Astrocyte of the cerebellum (primary cell): ENCODE results near the gene CLCN1.

Experiments used
- DNase-seq: peaks from one replicate; pipeline ENCODE4 v3.0.0-alpha.2; 2011; ENCODE audit warnings: low read depth
- H3K4me3 ChIP-seq: 2 replicates; pipeline ENCODE4 v1.5.1; 2011; ENCODE audit warnings: mild to moderate bottlenecking, low read depth, low read length, moderate library complexity
- in situ Hi-C: cut with HindIII; loops from 2 replicates; pipeline ENCODE4 v1.10.0; 2017; ENCODE audit warnings: low sequenced_read_pairs
- TF ChIP-seq, protein P1 (sequence below): IDR thresholded peaks from 2 replicates; pipeline ENCODE4 v1.5.1; 2012; ENCODE audit warnings: low read length, low read depth, moderate library complexity, mild to moderate bottlenecking; ENCODE audit errors: missing control alignments

CLCN1 gene

DNA sequence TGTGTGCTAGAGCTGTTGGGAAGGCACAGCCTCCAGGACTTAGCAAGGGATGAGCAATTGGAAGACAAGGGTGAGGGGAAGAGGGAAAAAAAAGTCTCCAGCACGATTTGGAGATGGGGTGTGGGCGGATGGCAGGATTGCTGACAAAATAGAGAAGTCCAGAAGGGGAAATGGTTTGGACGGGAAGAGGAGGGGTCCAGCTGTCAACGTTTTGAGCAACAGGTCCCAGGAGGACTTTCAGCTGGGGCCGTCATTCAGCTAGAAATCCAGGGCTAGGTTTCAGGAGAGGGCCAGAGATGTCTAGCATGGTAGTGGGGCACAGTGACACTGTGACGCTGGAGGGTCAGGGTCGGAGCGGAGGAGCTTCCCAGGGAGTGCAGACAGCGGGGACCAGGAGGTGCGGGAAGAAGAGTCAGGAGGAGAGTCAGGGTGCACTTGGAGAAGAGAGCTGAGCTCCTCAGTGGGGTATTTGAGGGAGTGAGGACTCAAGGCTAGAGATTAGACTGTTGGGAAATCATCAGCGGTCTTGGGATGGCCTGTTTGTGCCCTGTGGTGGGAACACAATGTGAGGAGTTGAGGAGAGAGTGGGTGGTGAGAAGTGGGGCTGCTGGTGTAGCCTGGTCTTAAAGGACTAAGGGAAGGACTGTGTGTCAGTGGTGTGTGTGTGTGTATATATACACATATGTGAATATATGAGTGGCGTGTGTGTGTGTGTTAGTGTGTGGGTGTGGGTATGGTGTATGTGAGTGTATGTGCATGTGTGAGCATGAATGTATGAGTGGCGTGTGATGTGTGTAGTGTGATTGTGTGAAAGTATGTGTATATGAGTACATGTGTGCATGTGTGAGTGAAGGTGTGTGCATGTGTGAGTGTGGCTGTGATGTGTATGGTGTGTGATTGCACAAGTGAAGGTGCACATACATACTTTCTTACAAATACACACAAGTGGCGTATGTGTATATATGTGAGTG, 69.0 kb downstream of the CLCN1 start:
- in situ Hi-C loops: no loop called here
- DNase-seq: no peak
- TF ChIP-seq, protein P1, sequence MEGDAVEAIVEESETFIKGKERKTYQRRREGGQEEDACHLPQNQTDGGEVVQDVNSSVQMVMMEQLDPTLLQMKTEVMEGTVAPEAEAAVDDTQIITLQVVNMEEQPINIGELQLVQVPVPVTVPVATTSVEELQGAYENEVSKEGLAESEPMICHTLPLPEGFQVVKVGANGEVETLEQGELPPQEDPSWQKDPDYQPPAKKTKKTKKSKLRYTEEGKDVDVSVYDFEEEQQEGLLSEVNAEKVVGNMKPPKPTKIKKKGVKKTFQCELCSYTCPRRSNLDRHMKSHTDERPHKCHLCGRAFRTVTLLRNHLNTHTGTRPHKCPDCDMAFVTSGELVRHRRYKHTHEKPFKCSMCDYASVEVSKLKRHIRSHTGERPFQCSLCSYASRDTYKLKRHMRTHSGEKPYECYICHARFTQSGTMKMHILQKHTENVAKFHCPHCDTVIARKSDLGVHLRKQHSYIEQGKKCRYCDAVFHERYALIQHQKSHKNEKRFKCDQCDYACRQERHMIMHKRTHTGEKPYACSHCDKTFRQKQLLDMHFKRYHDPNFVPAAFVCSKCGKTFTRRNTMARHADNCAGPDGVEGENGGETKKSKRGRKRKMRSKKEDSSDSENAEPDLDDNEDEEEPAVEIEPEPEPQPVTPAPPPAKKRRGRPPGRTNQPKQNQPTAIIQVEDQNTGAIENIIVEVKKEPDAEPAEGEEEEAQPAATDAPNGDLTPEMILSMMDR: no peak
- peak overlapping the region; percentile 78 for H3K4me3 ChIP-seq

DNA sequence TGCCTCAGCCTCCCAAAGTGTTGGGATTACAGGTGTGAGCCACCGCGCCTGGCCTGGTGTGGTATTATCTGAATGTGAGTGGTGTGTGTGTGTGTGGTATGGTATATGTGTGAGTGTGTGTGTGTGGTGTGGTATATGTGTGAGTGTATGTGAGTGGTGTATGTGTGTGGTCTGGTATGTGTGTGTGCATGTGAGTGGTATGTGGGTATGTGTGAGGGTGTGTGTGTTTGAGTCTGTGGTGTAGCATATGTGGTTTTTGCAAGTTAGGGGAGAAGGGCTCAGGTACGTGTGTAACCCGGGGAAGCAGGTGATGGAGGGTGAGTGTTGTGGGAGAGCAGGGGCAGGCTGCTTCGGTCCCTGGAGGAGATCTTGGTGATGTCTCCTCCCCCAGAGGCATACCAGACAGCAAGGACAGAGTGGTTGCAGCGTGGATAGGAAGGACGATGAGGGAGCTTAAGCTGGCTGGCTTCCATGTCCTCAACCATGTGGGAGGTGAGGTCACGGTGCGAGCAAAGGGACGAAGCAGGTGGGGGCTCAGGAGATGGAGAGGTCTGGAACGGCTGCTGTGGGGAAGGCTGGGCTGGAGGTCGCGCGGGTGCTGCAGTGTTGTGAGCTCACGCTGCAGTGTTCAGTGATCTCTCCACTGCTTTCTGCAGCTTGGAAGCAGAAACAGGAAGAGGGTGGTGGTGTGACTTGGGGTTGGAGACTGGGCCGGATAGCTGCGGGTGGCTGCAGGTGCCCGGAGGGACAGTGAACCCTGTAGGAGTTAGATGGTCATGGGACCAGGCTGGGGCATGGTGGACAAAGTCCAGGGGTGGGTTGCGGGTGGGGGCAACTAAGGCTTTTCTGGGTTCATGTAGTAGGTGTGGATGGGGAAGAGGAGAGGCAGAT, 70.2 kb downstream of the CLCN1 start:
- in situ Hi-C loops: no loop called here
- DNase-seq: no peak
- TF ChIP-seq, protein P1: no peak
- no peak overlapping the region for H3K4me3 ChIP-seq

DNA sequence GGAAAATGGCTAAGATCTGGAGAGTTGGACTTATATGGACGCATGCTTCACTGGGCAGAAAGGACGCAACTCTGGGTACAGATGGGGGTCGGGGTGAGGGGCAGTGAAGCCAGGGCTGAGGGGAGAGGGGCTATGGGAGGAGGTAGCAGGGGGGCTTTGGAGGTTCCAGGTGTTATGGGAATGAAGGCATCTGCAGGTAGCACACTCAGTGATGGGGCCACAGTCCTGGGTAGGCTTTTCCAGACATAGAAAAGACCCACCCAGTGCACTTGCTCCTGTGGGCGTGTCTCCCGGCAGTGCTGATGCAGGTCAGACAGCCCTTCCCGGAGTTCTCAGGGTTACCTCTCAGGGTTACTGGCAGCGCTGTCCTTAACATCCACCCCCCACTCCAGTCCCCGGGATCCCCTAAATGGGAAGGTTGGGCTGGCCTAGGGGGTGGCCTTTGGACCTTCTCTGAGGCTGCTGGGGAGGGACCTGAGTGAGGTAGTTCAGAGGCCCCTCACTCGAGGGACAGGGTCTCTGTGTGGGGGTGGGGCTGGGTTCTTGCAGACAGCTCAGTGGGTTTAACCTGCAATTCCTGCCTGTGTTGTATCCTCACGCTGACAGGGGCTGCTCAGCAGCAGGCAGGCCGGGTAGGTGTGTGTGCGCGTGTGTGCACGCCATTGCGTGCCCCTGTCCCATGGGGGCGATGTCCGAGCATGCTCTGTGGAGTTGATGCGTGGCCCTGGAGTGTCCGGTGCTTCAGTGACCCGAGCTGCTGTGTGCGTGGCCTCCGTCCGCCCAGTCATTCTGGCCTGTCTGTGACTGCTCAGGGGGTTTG, 71.5 kb downstream of the CLCN1 start:
- in situ Hi-C loops: no loop called here
- no peak overlapping the region for H3K4me3 ChIP-seq
- DNase-seq: no peak
- TF ChIP-seq, protein P1: peak; percentile 12

DNA sequence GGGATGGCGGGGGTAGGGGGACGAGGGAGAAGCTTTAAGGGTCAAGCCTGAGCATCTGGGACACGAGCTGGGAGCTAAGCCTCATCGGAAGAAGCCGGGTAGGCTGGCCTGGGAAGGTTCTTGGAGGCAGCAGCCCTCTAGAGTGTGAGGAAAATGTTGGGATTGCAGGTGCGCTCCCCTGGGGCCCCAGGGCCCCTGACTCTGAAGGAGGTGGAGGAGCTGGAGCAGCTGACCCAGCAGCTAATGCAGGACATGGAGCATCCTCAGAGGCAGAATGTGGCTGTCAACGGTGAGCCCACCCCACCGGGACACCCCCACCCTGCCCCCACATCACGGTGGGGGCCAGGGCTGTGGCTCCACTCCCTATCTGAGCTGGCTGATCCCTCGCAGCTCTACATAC, 72.1 kb downstream of the CLCN1 start:
- H3K4me3 ChIP-seq: no peak overlapping the region
- TF ChIP-seq, protein P1: no peak
- in situ Hi-C loops: no loop called here
- no peak for DNase-seq

DNA sequence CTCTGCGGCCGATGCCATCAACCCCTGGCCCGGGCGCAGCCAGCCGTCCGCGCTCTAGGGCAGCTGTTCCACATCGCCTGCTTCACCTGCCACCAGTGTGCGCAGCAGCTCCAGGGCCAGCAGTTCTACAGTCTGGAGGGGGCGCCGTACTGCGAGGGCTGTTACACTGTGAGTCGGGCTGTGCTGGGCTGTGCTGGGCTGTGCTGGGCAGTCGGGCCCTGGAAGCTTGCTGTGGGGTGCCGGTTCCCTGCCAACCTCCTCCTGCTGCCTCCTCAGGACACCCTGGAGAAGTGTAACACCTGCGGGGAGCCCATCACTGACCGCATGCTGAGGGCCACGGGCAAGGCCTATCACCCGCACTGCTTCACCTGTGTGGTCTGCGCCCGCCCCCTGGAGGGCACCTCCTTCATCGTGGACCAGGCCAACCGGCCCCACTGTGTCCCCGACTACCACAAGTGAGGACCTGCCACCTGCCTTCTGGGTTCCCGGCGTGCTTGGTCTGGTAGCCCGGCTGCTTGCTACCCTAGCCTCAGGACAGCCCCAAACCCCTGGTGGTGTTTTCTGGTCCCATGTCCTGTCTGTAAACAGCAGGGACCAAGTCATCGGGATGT, 72.7 kb downstream of the CLCN1 start:
- H3K4me3 ChIP-seq: no peak overlapping the region
- no peak for DNase-seq
- in situ Hi-C loops: no loop called here
- TF ChIP-seq, protein P1: no peak
